NCI-H2029 (cell line): ENCODE results near the gene BSND.

Experiments
- DNase-seq: peaks from one replicate; lab custom pipeline; 2025; lab: John Stamatoyannopoulos, UW

Gene BSND

DNA sequence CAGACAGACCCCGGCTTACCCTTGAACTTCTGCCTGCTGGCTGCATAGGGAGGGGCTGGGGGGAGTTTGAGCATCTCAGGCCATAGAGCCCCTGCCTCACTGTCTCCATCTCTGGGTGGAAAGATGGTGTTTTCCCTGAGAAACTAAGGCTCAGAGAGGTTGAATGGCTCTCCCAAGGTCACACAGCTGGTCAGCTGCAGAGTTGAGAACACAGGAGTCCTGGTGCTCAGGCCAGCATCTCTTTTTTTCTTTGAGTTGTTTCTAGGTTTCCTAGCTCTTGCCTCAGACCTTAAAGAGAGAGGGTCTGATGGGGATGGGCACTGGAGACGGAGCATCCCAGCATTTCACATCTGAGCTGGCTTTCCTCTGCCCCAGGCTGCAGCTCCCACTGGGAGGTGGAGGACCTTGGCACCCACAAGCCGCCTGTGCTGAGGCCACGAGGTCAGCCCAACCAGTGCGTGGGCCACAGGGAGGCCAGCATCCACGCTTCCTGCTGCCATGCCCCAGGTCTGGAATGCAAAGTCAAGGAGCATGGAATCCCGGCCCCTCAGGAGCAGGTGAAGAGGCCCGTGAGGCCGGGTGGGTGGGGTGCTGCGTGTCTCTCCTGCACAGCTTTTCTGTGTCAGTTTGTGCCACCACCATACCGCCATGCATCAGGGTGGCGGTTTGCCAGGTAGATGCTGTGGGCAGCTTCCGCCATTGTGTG, 62.4 kb downstream of the BSND start:
- no peak for DNase-seq
